GM10266 (cell line): ENCODE data around the gene SPEF1.

ENCODE experiments used
- DNase-seq: peaks from one replicate; pipeline ENCODE4 v3.0.0; 2012; ENCODE audit errors: extremely low spot score
- CTCF ChIP-seq: IDR thresholded peaks from 2 replicates; pipeline ENCODE4 v1.5.1; 2012; ENCODE audit warnings: mild to moderate bottlenecking, low read depth; ENCODE audit not compliant: control insufficient read depth, insufficient read depth; ENCODE audit errors: missing control alignments

Gene SPEF1

GRCh38 chr20:3778976-3779375 lies 2.3 kb downstream of the SPEF1 start:
- no peak for DNase-seq
- TF ChIP-seq CTCF, result no peak

GRCh38 chr20:3777716-3778629 lies 3.3 kb downstream of the SPEF1 start:
- no peak for DNase-seq

GRCh38 chr20:3777381-3777715 lies 3.9 kb downstream of the SPEF1 start:
- no peak for DNase-seq
- no peak for TF ChIP-seq CTCF

More at GRCh38 chr20:3777716-3778629, 3.3 kb downstream of the SPEF1 start:
- TF ChIP-seq CTCF, result no peak

GRCh38 chr20:3775457-3776108 lies 5.7 kb downstream of the SPEF1 start:
- TF ChIP-seq CTCF, result no peak

GRCh38 chr20:3771552-3772058 lies 9.6 kb downstream of the SPEF1 start:
- no peak for TF ChIP-seq CTCF

More at GRCh38 chr20:3775457-3776108, 5.7 kb downstream of the SPEF1 start:
- no peak for DNase-seq

GRCh38 chr20:3768342-3769130 lies 12.7 kb downstream of the SPEF1 start:
- TF ChIP-seq CTCF, result peak; percentile 71

More at GRCh38 chr20:3771552-3772058, 9.6 kb downstream of the SPEF1 start:
- no peak for DNase-seq

More at GRCh38 chr20:3768342-3769130, 12.7 kb downstream of the SPEF1 start:
- DNase-seq, result peak; percentile 82
